Colon (tissue), 2 donors: ENCODE results near the gene BCAP29.
"Not testable (repeated sequence)": the region's sequence is repeated elsewhere in the genome, so short reads cannot be mapped to it uniquely, and the experiment has no call there.

Source experiments
- FAIRE-seq: peaks from 2 replicates; lab custom pipeline; 2012; peaks lifted over from hg19 to GRCh38; lab: Jason Lieb, UNC
- donor health status: control.
- donor health status: control.

The BCAP29 gene

GRCh38 chr7:107627002-107627401 lies 47.0 kb downstream of the BCAP29 start:
- FAIRE-seq: no peak

- no peak for FAIRE-seq
These were observed 48.5 kb downstream of the BCAP29 start for GRCh38 chr7:107628461-107629064.

GRCh38 chr7:107630342-107630741 lies 50.3 kb downstream of the BCAP29 start:
- FAIRE-seq: no peak

- no peak for FAIRE-seq
These were observed 51.8 kb downstream of the BCAP29 start for GRCh38 chr7:107631588-107632491.

- no peak for FAIRE-seq
These were observed 52.4 kb downstream of the BCAP29 start for GRCh38 chr7:107632492-107632865.

GRCh38 chr7:107638594-107638993 lies 58.5 kb downstream of the BCAP29 start:
- FAIRE-seq: no peak

GRCh38 chr7:107639070-107639469 lies 59.0 kb downstream of the BCAP29 start:
- FAIRE-seq: not testable (repeated sequence)

- FAIRE-seq: no peak
These were observed 61.6 kb downstream of the BCAP29 start for GRCh38 chr7:107641676-107642075.

GRCh38 chr7:107642501-107642900 lies 62.5 kb downstream of the BCAP29 start:
- no peak for FAIRE-seq

- no peak for FAIRE-seq
These were observed 63.4 kb downstream of the BCAP29 start for GRCh38 chr7:107643407-107643806.

GRCh38 chr7:107643938-107644308 lies 63.9 kb downstream of the BCAP29 start:
- no peak for FAIRE-seq

GRCh38 chr7:107644309-107644974 lies 64.4 kb downstream of the BCAP29 start:
- FAIRE-seq: no peak

- FAIRE-seq: no peak
These were observed 72.6 kb downstream of the BCAP29 start for GRCh38 chr7:107652642-107653041.

- FAIRE-seq: no peak
These were observed 78.4 kb downstream of the BCAP29 start for GRCh38 chr7:107658467-107658866.

GRCh38 chr7:107659666-107660065 lies 79.6 kb downstream of the BCAP29 start:
- no peak for FAIRE-seq

GRCh38 chr7:107660381-107661080 lies 80.5 kb downstream of the BCAP29 start, which contains the start of gene SLC26A4:
Gene SLC26A4 (plus strand): TSS chr7:107660828. CDS start chr7:107661642, 814 bp downstream.
- FAIRE-seq: no peak

- FAIRE-seq: no peak
These were observed 81.2 kb downstream of the BCAP29 start for GRCh38 chr7:107661081-107661864.

- FAIRE-seq: no peak
These were observed 81.9 kb downstream of the BCAP29 start for GRCh38 chr7:107661865-107662379.

- FAIRE-seq: no peak
These were observed 83.2 kb downstream of the BCAP29 start for GRCh38 chr7:107663196-107663595.

- FAIRE-seq: no peak
These were observed 86.7 kb downstream of the BCAP29 start for GRCh38 chr7:107666790-107667189.

GRCh38 chr7:107667341-107667740 lies 87.3 kb downstream of the BCAP29 start:
- FAIRE-seq: no peak
